Left lung (tissue), 10 donors: ENCODE results near the gene TLNRD1. TPM values are rescaled to one million over a fixed set of nuclear protein-coding genes. Genes with fewer than 3 reads are reported as not detected.

ENCODE experiments used
- ATAC-seq: fragments of 200-7000 bp; cut with Tn5 transposase; one replicate; pipeline ENCODE4 v1.9.1; 2020; ENCODE audit warnings: moderate library complexity
- DNase-seq, 4 donors: peaks; one replicate each; pipeline ENCODE4 v3.0.0-alpha.2; 2013 to 2020
- H3K27ac ChIP-seq, 2 donors: fragments of 200-600 bp; sonication (generic) in 1 of 2; one replicate each; pipeline versions ENCODE4 v1.5.0 to v1.8.0; 2020 to 2021
- H3K27me3 ChIP-seq, 2 donors: fragments of 200-600 bp; sonication (generic) in 1 of 2; one replicate each; pipeline versions ENCODE4 v1.5.0 to v1.8.0; 2020 to 2021
- H3K36me3 ChIP-seq, 2 donors: fragments of 200-600 bp; sonication (generic) in 1 of 2; one replicate each; pipeline versions ENCODE4 v1.5.0 to v1.8.0; 2020 to 2021
- H3K4me1 ChIP-seq, 2 donors: fragments of 200-600 bp; one replicate each; pipeline ENCODE4 v1.8.0; 2021
- H3K4me3 ChIP-seq, 2 donors: fragments of 200-600 bp; sonication (generic) in 1 of 2; one replicate each; pipeline versions ENCODE4 v1.5.0 to v1.8.0; 2020 to 2021; ENCODE audit warnings: mild to moderate bottlenecking in 1 of 2
- H3K9me3 ChIP-seq, 2 donors: fragments of 200-600 bp; sonication (generic) in 1 of 2; one replicate each; pipeline versions ENCODE4 v1.5.0 to v1.8.0; 2020 to 2021
- CTCF ChIP-seq, 2 donors: fragments of 200-600 bp; sonication (generic) in 1 of 2; IDR thresholded peaks; one replicate each; pipeline versions ENCODE4 v1.5.0 to v1.8.0; 2021; ENCODE audit warnings: antibody characterized with exemption in 2 of 2
- intact Hi-C, 2 donors: fragments of 100-400 bp; cut with DNase I; formaldehyde crosslinking; loops; one replicate each; pipeline versions ENCODE4 v1.11.2 to v1.14.2; 2022
- polyA plus RNA-seq, 6 donors: library from polyadenylated mRNA; unstranded; fragments of 120-200 nt; gene quantifications; one replicate each; pipeline ENCODE4 v1.2.1, GENCODE V29; 2013; ENCODE audit not compliant: insufficient read length in 6 of 6
- total RNA-seq, 2 donors: library from RNA; stranded (reverse); fragmentation: NEBNext Ultra II Directional; extraction: Animal tissue kit (Norgen Biotek cat#: 25700); gene quantifications; one replicate each; pipeline ENCODE4 v1.2.1, GENCODE V29; 2021
- donor health status: DM: no; HTN: yes; CAD: no.
- donor health status: DM: no; HTN: no; CAD: no.

TLNRD1 gene
- total and polyA plus RNA-seq, 8 donors: 10.1 to 27.6 (median 16.8) TPM

GRCh38 chr15:80970658-80971057 lies 30.1 kb upstream of the TLNRD1 start:
- intact Hi-C loops: loop anchor here in 1 of 2 donors (5.0 kb wide), 1 partner anchor 398 kb away; no protein-coding TSS in a partner anchor
- H3K9me3 ChIP-seq: no peaks in the 10 kb centered on the region
- no peak overlapping the region for H3K4me3 ChIP-seq
- H3K27me3 ChIP-seq: no peaks in the 10 kb centered on the region
- DNase-seq (no peak), ATAC-seq (no peak)
- H3K36me3 ChIP-seq: peaks cover 0 to 34% of the 10 kb centered on the region in 2 donors
- TF ChIP-seq CTCF (IDR thresholded peaks at IDR 0.05): no peak
- no peak overlapping the region for H3K27ac ChIP-seq
- H3K4me1 ChIP-seq: no peaks in the 10 kb centered on the region

GRCh38 chr15:80971143-80971542 lies 29.6 kb upstream of the TLNRD1 start:
- Histone ChIP-seq H3K4me1 (no peaks in the 10 kb centered on the region), H3K36me3 (peaks cover 0 to 34% of the 10 kb centered on the region in 2 donors), H3K27me3 (no peaks in the 10 kb centered on the region), H3K4me3 (no peak overlapping the region), H3K9me3 (no peaks in the 10 kb centered on the region), H3K27ac (no peak overlapping the region)
- TF ChIP-seq CTCF (IDR thresholded peaks at IDR 0.05): no peak
- DNase-seq (no peak), ATAC-seq (no peak)
- intact Hi-C loops: loop anchor here in 1 of 2 donors (5.0 kb wide), 1 partner anchor 399 kb away; no protein-coding TSS in a partner anchor

GRCh38 chr15:80972276-80972675 lies 28.4 kb upstream of the TLNRD1 start:
- Histone ChIP-seq H3K27me3 (no peaks in the 10 kb centered on the region), H3K4me3 (no peak overlapping the region), H3K27ac (no peak overlapping the region), H3K4me1 (peaks cover 0 to under 1% of the 10 kb centered on the region in 2 donors), H3K9me3 (no peaks in the 10 kb centered on the region), H3K36me3 (peaks cover 0 to 39% of the 10 kb centered on the region in 2 donors)
- ATAC-seq (no peak), DNase-seq (no peak)
- intact Hi-C loops: loop anchor here in 1 of 2 donors (5.0 kb wide), 1 partner anchor 400 kb away; no protein-coding TSS in a partner anchor
- TF ChIP-seq CTCF (IDR thresholded peaks at IDR 0.05): no peak

GRCh38 chr15:80974914-80975313 lies 25.8 kb upstream of the TLNRD1 start:
- H3K27me3 ChIP-seq: no peaks in the 10 kb centered on the region
- H3K9me3 ChIP-seq: no peaks in the 10 kb centered on the region
- no peak overlapping the region for H3K4me3 ChIP-seq
- ATAC-seq: no peak
- TF ChIP-seq CTCF (IDR thresholded peaks at IDR 0.05): no peak
- H3K4me1 ChIP-seq: peaks cover 0 to 19% of the 10 kb centered on the region in 2 donors
- H3K27ac ChIP-seq: no peak overlapping the region
- peaks cover 0 to 37% of the 10 kb centered on the region in 2 donors for H3K36me3 ChIP-seq
- intact Hi-C loops: loop anchor here in 1 of 2 donors (5.0 kb wide), 1 partner anchor 403 kb away; no protein-coding TSS in a partner anchor
- DNase-seq: no peak

- intact Hi-C loops: no loop called here
- Histone ChIP-seq H3K36me3 (peaks cover 0 to 56% of the 10 kb centered on the region in 2 donors), H3K9me3 (no peaks in the 10 kb centered on the region), H3K27ac (no peak overlapping the region), H3K4me3 (no peak overlapping the region), H3K27me3 (no peaks in the 10 kb centered on the region), H3K4me1 (peaks cover 0 to 20% of the 10 kb centered on the region in 2 donors)
- ATAC-seq: no peak
- no peak for DNase-seq
- TF ChIP-seq CTCF (IDR thresholded peaks at IDR 0.05): no peak
Observed at GRCh38 chr15:80976851-80977250, 23.9 kb upstream of the TLNRD1 start.
